T-helper 22 cell (primary cell): ENCODE measurements around the gene CD248.
"Not testable (repeated sequence)": the region's sequence is repeated elsewhere in the genome, so short reads cannot be mapped to it uniquely, and the experiment has no call there.

ENCODE experiments used
- DNase-seq: peaks from one replicate; pipeline ENCODE4 v3.0.0-alpha.2; 2020; ENCODE audit warnings: low read depth

CD248 gene

GRCh38 chr11:66289548-66290329 lies 27.1 kb downstream of the CD248 start:
- DNase-seq, result peak; percentile 69

DNA sequence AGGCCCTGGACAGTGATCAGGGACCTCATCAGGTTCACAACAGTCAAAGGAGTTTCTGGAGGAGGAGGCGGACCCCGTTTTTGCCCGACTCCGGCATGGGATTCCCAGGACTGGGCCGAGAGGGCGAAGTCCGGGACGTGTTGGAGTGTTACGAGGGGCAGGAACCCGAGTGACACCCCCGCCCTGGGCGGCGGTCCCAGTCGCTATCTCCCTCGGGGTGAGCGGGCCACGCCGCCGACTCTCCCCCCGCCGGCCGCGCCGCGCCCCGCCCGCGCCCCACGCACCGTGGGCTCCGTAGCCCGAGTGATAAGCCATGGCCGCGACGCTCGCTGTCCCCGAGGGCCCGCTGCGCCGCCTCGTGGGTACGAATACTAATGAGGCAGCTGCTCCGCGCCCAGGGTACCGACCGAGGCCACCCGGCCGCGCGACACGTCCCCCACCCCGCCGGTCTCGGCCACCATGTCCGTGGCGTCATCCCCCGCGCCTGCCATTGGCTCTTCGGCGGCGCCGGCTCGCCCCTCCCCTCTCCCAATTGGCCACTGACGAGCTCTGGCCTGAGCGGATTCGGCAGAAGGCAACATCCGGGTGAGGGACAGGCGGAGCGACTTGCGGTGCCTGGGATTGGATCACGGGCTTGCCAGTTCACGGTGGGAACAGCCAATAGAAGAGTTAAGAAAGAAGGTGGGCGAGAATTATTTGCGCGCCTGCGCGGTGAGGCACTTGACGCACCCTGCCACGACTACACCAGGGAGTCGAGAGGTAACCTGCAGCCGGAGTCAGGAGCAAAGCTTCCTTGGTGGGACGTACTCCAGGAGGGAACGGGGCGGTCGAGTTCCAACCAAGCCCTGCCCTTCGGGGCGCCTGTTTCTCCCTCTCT lies 27.9 kb downstream of the CD248 start, which contains the start of gene YIF1A:
TSS of gene YIF1A (minus strand) at position 473 of the 877 bp plus-strand sequence. CDS start at position 315, 158 bp downstream.
- peak; percentile 99 for DNase-seq

DNA sequence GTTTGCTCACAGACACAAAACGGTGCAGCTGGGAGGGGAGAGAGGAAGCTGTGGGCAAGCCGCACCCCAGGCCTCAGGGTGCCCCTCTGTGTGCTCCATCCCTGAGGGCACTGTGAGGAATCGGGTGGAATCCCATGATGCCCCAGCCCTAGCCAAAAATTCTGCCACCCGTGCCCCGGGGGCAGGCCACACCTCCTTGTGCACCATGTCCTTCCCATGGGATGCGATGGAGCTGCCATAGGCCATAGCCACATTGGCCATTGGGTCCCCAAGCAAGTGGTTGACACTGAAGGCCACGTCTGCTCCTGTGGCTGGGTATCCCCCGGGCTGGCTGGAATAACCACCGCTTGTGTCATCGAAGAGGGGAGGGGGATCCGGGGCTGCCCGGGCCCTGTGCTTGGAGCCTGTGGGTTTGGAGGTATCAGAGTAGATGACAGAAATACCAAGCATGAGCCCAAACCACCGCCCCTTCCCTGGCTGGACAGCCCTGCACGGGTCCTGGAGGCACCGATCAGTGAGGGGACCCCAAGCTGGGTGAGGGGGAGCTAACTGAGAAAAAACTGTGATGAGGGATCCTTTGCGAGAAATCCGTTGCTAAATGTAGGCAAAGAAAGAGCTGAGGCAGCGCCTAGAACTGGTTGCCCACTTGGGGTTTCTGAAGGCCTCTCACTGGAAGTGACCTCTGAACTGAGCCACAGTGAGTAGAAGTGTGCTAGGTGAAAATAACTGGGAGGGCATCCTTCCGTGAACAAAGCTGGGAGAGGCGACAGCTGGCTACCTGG lies 28.8 kb downstream of the CD248 start:
- DNase-seq, result no peak

- no peak for DNase-seq
Observed at GRCh38 chr11:66287211-66287888, 29.5 kb downstream of the CD248 start.

DNA sequence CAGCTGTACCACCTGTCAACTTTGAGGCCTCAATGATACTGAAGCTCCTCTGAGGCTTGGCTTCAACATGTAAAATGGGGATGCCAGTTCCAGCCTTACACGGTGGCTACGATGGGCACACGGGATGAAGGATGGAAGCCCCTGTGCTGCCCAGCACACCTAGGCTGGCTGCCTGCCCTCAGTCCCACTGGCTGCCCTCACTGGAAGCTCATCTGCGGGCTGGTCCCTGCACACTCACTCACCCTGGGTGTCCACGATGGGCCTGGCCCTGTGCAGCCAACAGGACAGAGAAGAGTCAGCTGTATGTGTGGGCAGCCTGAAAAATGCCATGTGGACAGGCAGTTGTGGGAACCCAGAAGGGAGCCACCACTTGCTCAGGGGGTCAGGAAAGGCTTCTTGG lies 30.1 kb downstream of the CD248 start:
- no peak for DNase-seq

- no peak for DNase-seq
Observed at GRCh38 chr11:66285250-66285947, 31.4 kb downstream of the CD248 start.

- no peak for DNase-seq
Observed at GRCh38 chr11:66284526-66285078, 32.2 kb downstream of the CD248 start.

DNA sequence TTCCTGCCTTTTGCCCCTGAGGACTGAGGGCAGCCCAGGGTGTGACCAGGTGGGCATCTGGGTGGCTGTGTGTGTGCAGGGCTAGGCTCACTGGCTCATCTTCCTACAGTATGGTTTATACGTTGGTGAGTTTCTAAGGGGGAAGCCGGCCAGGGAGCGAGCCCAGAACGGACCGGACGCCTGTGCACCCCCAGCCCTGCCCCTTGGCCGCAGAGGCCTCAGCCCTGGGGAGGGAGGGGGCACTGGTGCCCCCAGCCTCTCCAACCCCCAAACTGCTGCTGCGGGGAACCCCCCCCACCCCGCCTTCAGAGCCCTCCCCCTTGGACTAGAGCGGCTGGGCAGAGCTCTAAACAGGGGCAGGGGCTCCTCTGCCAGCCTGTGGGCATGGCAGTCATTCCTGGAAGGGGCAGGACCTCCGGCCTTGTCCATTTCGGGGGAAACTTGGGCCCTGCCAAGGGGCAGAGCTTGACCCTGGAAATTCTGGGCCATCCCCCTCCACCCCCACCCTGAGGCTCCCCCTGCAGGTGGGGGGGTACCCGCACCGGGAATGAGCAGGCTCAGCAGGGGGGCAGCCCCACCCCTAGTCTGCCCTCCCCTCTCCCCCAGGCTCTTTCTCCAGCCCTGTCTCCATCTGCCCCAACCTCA lies 33.3 kb downstream of the CD248 start:
- no peak for DNase-seq

DNA sequence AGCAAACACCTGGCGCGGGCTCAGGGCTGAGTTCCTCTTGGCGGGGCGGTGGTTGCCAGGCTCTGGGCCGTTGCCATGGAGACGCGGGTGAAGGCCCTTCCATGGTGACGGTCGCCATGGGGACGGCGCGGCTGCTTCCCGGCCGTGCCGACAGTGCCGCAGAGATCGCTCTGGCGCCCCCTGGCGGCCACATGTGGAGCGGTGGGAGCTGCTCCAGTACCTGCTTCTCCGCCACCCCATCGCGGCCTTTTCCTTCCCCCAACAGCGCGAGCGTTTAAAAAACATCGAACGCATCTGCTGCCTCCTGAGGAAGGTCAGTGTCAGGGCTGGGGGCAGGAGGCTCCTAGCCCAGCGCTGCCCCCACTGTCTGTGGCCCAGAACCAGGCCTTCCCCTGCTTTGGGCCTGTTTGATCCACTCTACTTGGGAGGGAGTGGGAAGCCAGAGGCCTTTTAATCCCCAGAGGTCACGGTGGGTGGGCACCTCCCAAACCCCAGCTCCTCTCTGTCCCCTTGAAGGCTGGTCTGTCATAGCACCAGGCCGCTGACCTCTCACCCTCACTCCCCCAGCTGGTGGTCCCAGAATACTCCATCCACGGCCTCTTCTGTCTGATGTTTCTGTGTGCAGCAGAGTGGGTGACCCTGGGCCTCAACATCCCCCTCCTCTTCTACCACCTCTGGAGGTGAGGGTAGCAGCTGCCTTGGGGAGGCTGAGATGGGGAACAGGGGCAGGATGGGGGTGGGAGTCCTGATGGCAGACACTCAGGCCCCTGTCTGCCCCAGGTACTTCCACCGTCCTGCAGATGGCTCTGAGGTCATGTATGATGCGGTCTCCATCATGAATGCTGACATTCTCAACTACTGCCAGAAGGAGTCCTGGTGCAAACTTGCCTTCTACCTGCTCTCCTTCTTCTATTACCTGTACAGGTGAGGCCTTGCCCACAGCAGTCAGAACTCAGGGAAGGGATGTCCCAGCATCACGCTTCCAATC lies 34.1 kb downstream of the CD248 start:
- peak; percentile 100 for DNase-seq

- DNase-seq, result no peak
Observed at GRCh38 chr11:66281776-66282467, 34.9 kb downstream of the CD248 start.

DNA sequence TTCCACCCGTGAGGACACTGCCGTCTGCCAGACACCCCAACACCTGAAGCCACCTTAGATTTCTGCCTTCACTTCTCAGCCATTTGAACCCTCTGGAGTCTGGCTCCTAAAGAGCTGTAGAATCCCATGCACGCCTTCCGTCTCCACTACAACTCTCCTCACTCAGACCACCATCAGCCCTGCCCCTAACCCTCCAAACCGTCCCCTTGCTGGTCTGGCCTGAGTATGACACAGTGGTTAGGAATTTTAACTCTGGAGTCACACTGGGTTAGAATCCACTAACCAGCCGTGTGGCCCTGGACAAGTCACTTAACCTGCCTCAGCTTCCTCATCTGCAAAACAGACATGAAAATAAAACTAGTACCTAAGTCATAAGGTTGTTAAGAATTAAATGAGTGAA lies 35.8 kb downstream of the CD248 start:
- DNase-seq, result no peak

DNA sequence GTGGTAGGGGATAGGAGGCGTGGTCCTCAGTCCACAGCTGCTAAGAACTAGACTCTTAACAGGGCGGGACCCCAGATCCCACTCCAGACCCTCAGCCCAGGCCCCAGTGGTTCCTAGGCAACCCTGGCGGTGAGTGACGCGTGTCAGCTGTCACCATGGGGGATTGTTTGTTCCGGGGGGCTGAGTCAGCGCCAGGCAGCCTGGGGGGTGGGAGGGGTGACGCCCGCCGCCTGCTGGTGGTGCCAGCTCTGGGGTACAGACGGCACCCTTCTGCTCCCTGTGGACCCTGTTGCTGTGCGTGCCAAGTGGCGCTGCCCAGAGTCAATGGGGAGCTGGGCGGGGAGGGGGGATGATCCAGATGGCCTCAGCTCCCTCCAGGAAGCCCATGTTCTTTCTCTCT lies 36.4 kb downstream of the CD248 start:
- DNase-seq, result no peak

DNA sequence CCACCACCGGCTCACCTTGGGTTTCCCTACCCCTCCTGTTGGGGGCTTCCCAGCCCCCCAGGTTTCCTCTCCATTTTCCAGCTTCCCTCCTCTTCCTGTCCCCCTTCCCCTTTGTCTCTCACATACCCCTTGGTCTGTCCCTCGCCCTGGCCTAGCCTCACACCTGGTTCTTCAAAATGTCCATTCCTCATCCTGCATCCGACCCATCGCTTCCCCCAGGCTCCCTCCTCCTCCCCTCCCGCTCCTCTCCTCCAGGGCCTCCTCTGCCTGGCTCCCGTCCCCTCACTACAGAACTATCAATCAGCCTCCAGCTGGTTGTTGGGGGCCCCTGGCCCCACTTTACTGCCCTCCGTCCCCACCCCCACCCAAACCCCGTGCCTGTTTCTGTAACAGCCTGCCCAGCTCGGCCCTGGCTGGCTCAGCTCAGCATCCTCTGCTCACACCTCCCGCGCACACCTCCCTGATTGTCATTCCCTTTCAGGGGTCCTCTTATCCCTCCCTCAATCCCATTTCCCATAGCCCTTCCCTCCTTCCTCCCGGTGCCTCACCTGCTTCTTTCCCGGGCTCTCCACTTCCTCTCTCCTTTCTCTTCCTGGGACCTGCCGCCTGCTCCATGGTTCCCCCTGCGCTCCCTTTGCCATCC lies 37.6 kb downstream of the CD248 start:
- DNase-seq, result no peak

GRCh38 chr11:66278363-66279091 lies 38.3 kb downstream of the CD248 start:
- no peak for DNase-seq

- DNase-seq, result peak; percentile 34
Observed at GRCh38 chr11:66277471-66278362, 39.1 kb downstream of the CD248 start, which contains the start of gene CNIH2. CNIH2 (plus strand) TSS chr11:66278175; CDS start chr11:66278457, 282 bp downstream.

- not testable (repeated sequence) for DNase-seq
Observed at GRCh38 chr11:66277064-66277463, 39.8 kb downstream of the CD248 start.
